ENCODE measurements around the gene SLC15A3.

SLC15A3 gene

GRCh38 chr11:60972182-60973030 lies 20.4 kb upstream of the SLC15A3 start:
- Histone ChIP-seq H3K36me3 (no peaks in the 10 kb centered on the region), H3K9me3 (no peaks in the 10 kb centered on the region), H3K4me1 (no peaks in the 10 kb centered on the region), H3K27me3 (no peaks in the 10 kb centered on the region), H3K4me3 (ENCODE audit: low read depth, low read length) (no peak overlapping the region)
- TF ChIP-seq CTCF (IDR thresholded peaks at IDR 0.05; ENCODE audit: low read depth, low read length) = no peak
- no peak for DNase-seq

GRCh38 chr11:60971520-60971919 lies 19.5 kb upstream of the SLC15A3 start, which contains the start of gene CD6:
CD6 (plus strand) TSS chr11:60971680; CDS start chr11:60971866, 186 bp downstream.
- DNase-seq = no peak
- TF ChIP-seq CTCF (IDR thresholded peaks at IDR 0.05; ENCODE audit: low read depth, low read length) = no peak
- no peak within 1 kb of the TSS for H3K4me3 ChIP-seq (ENCODE audit: low read depth, low read length)
- no peaks in the 10 kb centered on the region for H3K4me1 ChIP-seq
- no peaks in the 10 kb centered on the region for H3K9me3 ChIP-seq
- no peaks in the 10 kb centered on the region for H3K27me3 ChIP-seq
- H3K36me3 ChIP-seq = no peaks in the 10 kb centered on the region

- no peaks in the 10 kb centered on the region for H3K4me1 ChIP-seq
- H3K36me3 ChIP-seq = no peaks in the 10 kb centered on the region
- DNase-seq = no peak
- TF ChIP-seq CTCF (IDR thresholded peaks at IDR 0.05; ENCODE audit: low read depth, low read length) = no peak
- no peaks in the 10 kb centered on the region for H3K27me3 ChIP-seq
- H3K4me3 ChIP-seq (ENCODE audit: low read depth, low read length) = no peak overlapping the region
- no peaks in the 10 kb centered on the region for H3K9me3 ChIP-seq
These were observed 18.9 kb upstream of the SLC15A3 start for GRCh38 chr11:60970890-60971289.

- peak; percentile 50 for DNase-seq
These were observed 18.4 kb upstream of the SLC15A3 start for GRCh38 chr11:60970369-60970774.

GRCh38 chr11:60968223-60968622 lies 16.2 kb upstream of the SLC15A3 start:
- H3K27me3 ChIP-seq = no peaks in the 10 kb centered on the region
- no peak for DNase-seq
- H3K4me3 ChIP-seq (ENCODE audit: low read depth, low read length) = no peak overlapping the region
- H3K4me1 ChIP-seq = no peaks in the 10 kb centered on the region
- no peaks in the 10 kb centered on the region for H3K36me3 ChIP-seq
- TF ChIP-seq CTCF (IDR thresholded peaks at IDR 0.05; ENCODE audit: low read depth, low read length) = no peak
- H3K9me3 ChIP-seq = no peaks in the 10 kb centered on the region

More at GRCh38 chr11:60970369-60970774, 18.4 kb upstream of the SLC15A3 start:
- no peaks in the 10 kb centered on the region for H3K9me3 ChIP-seq
- no peaks in the 10 kb centered on the region for H3K36me3 ChIP-seq
- no peaks in the 10 kb centered on the region for H3K27me3 ChIP-seq
- H3K4me3 ChIP-seq (ENCODE audit: low read depth, low read length) = no peak overlapping the region
- H3K4me1 ChIP-seq = no peaks in the 10 kb centered on the region
- TF ChIP-seq CTCF (IDR thresholded peaks at IDR 0.05; ENCODE audit: low read depth, low read length) = peak; percentile 70

GRCh38 chr11:60966890-60967289 lies 14.9 kb upstream of the SLC15A3 start:
- Histone ChIP-seq H3K4me1 (no peaks in the 10 kb centered on the region), H3K4me3 (ENCODE audit: low read depth, low read length) (no peak overlapping the region), H3K9me3 (no peaks in the 10 kb centered on the region), H3K36me3 (no peaks in the 10 kb centered on the region), H3K27me3 (no peaks in the 10 kb centered on the region)
- no peak for DNase-seq
- TF ChIP-seq CTCF (IDR thresholded peaks at IDR 0.05; ENCODE audit: low read depth, low read length) = no peak

Measured in BE2C (cell line).